GM23338 (cell line): ENCODE measurements around the gene HEXD. TPM values are rescaled to one million over a fixed set of nuclear protein-coding genes. Genes with fewer than 3 reads are reported as not detected.

Experiments used
- ATAC-seq: fragments of 200-7000 bp; cut with Tn5 transposase; 3 replicates; pipeline ENCODE4 v1.9.1; 2020
- DNase-seq: peaks from one replicate; pipeline ENCODE4 v3.0.0-alpha.2; 2015; ENCODE audit warnings: low spot score
- H2AFZ ChIP-seq: fragments of 200-600 bp; sonication (generic); 2 replicates; pipeline ENCODE4 v1.8.0; 2016; ENCODE audit warnings: antibody characterized with exemption, mild to moderate bottlenecking, moderate library complexity
- H3F3A ChIP-seq: fragments of 200-600 bp; sonication (generic); replicated peaks from 2 replicates; pipeline ENCODE4 v1.8.0; 2017; ENCODE audit warnings: antibody characterized with exemption, mixed run types, low read depth
- H3K27ac ChIP-seq: fragments of 200-600 bp; sonication (generic); 2 replicates; pipeline ENCODE4 v1.6.1; 2016; ENCODE audit warnings: low read depth
- H3K27me3 ChIP-seq: fragments of 200-600 bp; sonication (generic); 2 replicates; pipeline ENCODE4 v1.8.0; 2016; ENCODE audit warnings: mild to moderate bottlenecking, mixed run types, moderate library complexity; ENCODE audit not compliant: insufficient read depth
- H3K36me3 ChIP-seq: fragments of 200-600 bp; sonication (generic); 2 replicates; pipeline ENCODE4 v1.8.0; 2016; ENCODE audit warnings: mild to moderate bottlenecking; ENCODE audit not compliant: insufficient read depth
- H3K4me1 ChIP-seq: fragments of 200-600 bp; sonication (generic); 2 replicates; pipeline ENCODE4 v1.8.0; 2016; ENCODE audit warnings: mild to moderate bottlenecking, moderate library complexity; ENCODE audit not compliant: insufficient read depth
- H3K4me2 ChIP-seq: fragments of 200-600 bp; sonication (generic); 2 replicates; pipeline ENCODE4 v1.7.1; 2017; ENCODE audit warnings: mixed run types
- H3K4me3 ChIP-seq: fragments of 200-600 bp; sonication (generic); 2 replicates; pipeline ENCODE4 v1.6.1; 2016; ENCODE audit warnings: mixed run types
- H3K79me2 ChIP-seq: fragments of 200-600 bp; sonication (generic); replicated peaks from 2 replicates; pipeline ENCODE4 v1.8.0; 2017; ENCODE audit warnings: mild to moderate bottlenecking; ENCODE audit not compliant: insufficient read depth
- H3K9me2 ChIP-seq: fragments of 200-600 bp; sonication (generic); 2 replicates; pipeline ENCODE4 v1.8.0; 2017; ENCODE audit not compliant: insufficient read depth
- H4K20me1 ChIP-seq: fragments of 200-600 bp; sonication (generic); replicated peaks from 2 replicates; pipeline ENCODE4 v1.8.0; 2017; ENCODE audit warnings: mild to moderate bottlenecking; ENCODE audit not compliant: insufficient read depth
- H3K27ac Mint-ChIP-seq: 2 replicates; pipeline ENCODE4 v1.8.0; 2020; ENCODE audit warnings: inconsistent platforms, mild to moderate bottlenecking, moderate library complexity, mixed read lengths
- H3K27me3 Mint-ChIP-seq: 3 replicates; pipeline ENCODE4 v1.8.0; 2022; ENCODE audit warnings: low read depth, mild to moderate bottlenecking, moderate library complexity, mixed read lengths, inconsistent platforms; ENCODE audit not compliant: insufficient read depth, poor library complexity
- H3K36me3 Mint-ChIP-seq: 3 replicates; pipeline ENCODE4 v1.8.0; 2021; ENCODE audit warnings: low read depth, mild to moderate bottlenecking, inconsistent platforms, moderate library complexity, mixed read lengths
- H3K4me1 Mint-ChIP-seq: 3 replicates; pipeline ENCODE4 v1.8.0; 2020; ENCODE audit warnings: mild to moderate bottlenecking, inconsistent platforms, mixed read lengths
- H3K4me3 Mint-ChIP-seq: 3 replicates; pipeline ENCODE4 v1.8.0; 2021; ENCODE audit warnings: moderate library complexity, mild to moderate bottlenecking, inconsistent platforms, mixed read lengths
- H3K9me3 Mint-ChIP-seq: 3 replicates; pipeline ENCODE4 v1.8.0; 2020; ENCODE audit warnings: moderate library complexity, mild to moderate bottlenecking, inconsistent platforms, mixed read lengths
- CREB1 ChIP-seq: fragments of 250-450 bp; sonication (Bioruptor Pico); IDR thresholded peaks from 2 replicates; pipeline ENCODE4 v1.5.0; 2020; ENCODE audit warnings: low read depth, mild to moderate bottlenecking, moderate library complexity
- EZH2 ChIP-seq: fragments of 200-600 bp; sonication (generic); IDR thresholded peaks from one replicate; pipeline ENCODE4 v1.8.0; 2017; ENCODE audit warnings: antibody characterized with exemption, mild to moderate bottlenecking, low read depth; ENCODE audit not compliant: unreplicated experiment
- EZH2phosphoT487 ChIP-seq: fragments of 200-600 bp; sonication (generic); IDR thresholded peaks from one replicate; pipeline ENCODE4 v1.8.1; 2018; ENCODE audit warnings: antibody characterized with exemption; ENCODE audit not compliant: unreplicated experiment
- NANOG ChIP-seq: IDR thresholded peaks from 2 replicates; pipeline ENCODE4 v1.6.1; 2016; ENCODE audit warnings: antibody characterized with exemption, borderline replicate concordance
- ZNF331 ChIP-seq: fragments of 250-450 bp; sonication (Bioruptor Pico); IDR thresholded peaks from 2 replicates; pipeline ENCODE4 v1.5.0; 2020; ENCODE audit warnings: low read depth, mild to moderate bottlenecking, moderate library complexity
- ZNF462 ChIP-seq: fragments of 250-450 bp; sonication (Bioruptor Pico); IDR thresholded peaks from 2 replicates; pipeline ENCODE4 v1.5.0; 2020; ENCODE audit warnings: mild to moderate bottlenecking, moderate library complexity
- polyA plus RNA-seq: library from polyadenylated mRNA; unstranded; fragments of >200 nt; fragmentation: Nextera tagmentation; extraction: Ambion mirVana; gene quantifications from 2 replicates; pipeline ENCODE4 v1.2.1, GENCODE V29; 2016
- total RNA-seq: library from RNA; depleted of rRNA; stranded (reverse); fragments of >200 nt; shearing (Covaris generic); gene quantifications from 2 replicates; pipeline ENCODE4 v1.2.3, GENCODE V29; 2014
- TF ChIP-seq, protein P1 (sequence below): IDR thresholded peaks from one replicate; pipeline ENCODE4 v1.6.1; 2018; ENCODE audit warnings: antibody characterized with exemption; ENCODE audit not compliant: unreplicated experiment
- TF ChIP-seq, protein P2 (sequence below): IDR thresholded peaks from 2 replicates; pipeline ENCODE4 v1.6.1; 2016; ENCODE audit warnings: antibody characterized with exemption

The HEXD gene
- total and polyA plus RNA-seq, 2 experiments from 2014 or later, result 11.9 to 31.1 TPM

DNA sequence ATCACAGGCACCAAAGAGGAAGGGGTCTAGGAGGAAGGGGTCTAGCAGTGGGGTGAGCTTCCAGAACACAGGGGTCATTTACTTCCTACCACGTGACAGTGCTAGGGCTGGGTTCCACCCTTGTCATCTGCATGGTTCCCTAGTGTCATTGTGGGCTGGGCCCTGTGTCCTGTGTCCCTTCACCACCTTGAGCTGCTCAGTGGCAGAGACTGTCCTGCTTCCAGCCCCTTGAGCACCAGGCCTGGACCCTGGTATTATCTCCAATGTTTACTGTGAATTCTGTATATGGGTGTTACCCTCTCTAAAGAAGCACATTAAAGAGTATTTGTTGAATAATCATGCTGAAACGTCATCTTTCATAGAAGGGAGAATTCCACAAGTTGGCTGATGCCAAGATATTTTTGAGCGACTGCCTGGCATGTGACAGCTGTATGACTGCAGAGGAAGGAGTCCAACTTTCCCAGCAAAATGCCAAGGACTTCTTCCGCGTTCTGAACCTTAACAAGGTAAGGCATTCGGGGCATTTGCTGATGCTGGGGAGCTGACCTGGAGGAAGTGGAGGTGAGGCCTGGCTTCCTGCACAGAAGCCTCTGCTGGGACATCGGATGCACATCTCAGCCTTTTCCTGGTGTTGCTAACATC is 45.9 kb downstream of the HEXD start:
- Histone ChIP-seq H3K4me3 (no peak overlapping the region), H3K4me2 (no peak overlapping the region), H3K4me1 (no peaks in the 10 kb centered on the region), H2AFZ (no peak overlapping the region), H3K27me3 (no peaks in the 10 kb centered on the region), H3K36me3 (peaks cover 10% of the 10 kb centered on the region; the same call in 1 of the 2 replicates), H3F3A (0 out of 2 replicates have a peak, but pooled peaks cover 6% of the 10 kb centered on the region), H3K9me2 (no peaks in the 10 kb centered on the region), H3K79me2 (peaks cover 10% of the 10 kb centered on the region), H3K27ac (no peak overlapping the region), H4K20me1 (peaks cover 6% of the 10 kb centered on the region)
- no peak for DNase-seq
- Mint-ChIP-seq H3K4me1 (no peaks in the 10 kb centered on the region), H3K27ac (no peak overlapping the region), H3K4me3 (no peak overlapping the region), H3K27me3 (peaks cover 10% of the 10 kb centered on the region), H3K36me3 (peaks cover 66% of the 10 kb centered on the region), H3K9me3 (no peaks in the 10 kb centered on the region)
- no peak for TF ChIP-seq NANOG
- TF ChIP-seq EZH2phosphoT487, result no peak
- no peak for TF ChIP-seq ZNF331
- TF ChIP-seq, protein P1, sequence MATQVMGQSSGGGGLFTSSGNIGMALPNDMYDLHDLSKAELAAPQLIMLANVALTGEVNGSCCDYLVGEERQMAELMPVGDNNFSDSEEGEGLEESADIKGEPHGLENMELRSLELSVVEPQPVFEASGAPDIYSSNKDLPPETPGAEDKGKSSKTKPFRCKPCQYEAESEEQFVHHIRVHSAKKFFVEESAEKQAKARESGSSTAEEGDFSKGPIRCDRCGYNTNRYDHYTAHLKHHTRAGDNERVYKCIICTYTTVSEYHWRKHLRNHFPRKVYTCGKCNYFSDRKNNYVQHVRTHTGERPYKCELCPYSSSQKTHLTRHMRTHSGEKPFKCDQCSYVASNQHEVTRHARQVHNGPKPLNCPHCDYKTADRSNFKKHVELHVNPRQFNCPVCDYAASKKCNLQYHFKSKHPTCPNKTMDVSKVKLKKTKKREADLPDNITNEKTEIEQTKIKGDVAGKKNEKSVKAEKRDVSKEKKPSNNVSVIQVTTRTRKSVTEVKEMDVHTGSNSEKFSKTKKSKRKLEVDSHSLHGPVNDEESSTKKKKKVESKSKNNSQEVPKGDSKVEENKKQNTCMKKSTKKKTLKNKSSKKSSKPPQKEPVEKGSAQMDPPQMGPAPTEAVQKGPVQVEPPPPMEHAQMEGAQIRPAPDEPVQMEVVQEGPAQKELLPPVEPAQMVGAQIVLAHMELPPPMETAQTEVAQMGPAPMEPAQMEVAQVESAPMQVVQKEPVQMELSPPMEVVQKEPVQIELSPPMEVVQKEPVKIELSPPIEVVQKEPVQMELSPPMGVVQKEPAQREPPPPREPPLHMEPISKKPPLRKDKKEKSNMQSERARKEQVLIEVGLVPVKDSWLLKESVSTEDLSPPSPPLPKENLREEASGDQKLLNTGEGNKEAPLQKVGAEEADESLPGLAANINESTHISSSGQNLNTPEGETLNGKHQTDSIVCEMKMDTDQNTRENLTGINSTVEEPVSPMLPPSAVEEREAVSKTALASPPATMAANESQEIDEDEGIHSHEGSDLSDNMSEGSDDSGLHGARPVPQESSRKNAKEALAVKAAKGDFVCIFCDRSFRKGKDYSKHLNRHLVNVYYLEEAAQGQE, result no peak
- no peak for ATAC-seq

GRCh38 chr17:82464567-82464929 is 46.4 kb downstream of the HEXD start:
- no peaks in the 10 kb centered on the region for H3K9me3 Mint-ChIP-seq

More at GRCh38 chr17:82464567-82464929, 46.4 kb downstream of the HEXD start:
- Histone ChIP-seq H3F3A (0 out of 2 replicates have a peak, but pooled peaks cover 3% of the 10 kb centered on the region), H4K20me1 (peaks cover 6% of the 10 kb centered on the region), H3K79me2 (peaks cover 5% of the 10 kb centered on the region), H2AFZ (no peak overlapping the region), H3K36me3 (peaks cover 12% of the 10 kb centered on the region), H3K4me3 (no peak overlapping the region), H3K27ac (no peak overlapping the region), H3K9me2 (no peaks in the 10 kb centered on the region), H3K4me1 (no peaks in the 10 kb centered on the region), H3K4me2 (no peak overlapping the region), H3K27me3 (no peaks in the 10 kb centered on the region)
- H3K27ac Mint-ChIP-seq, result no peak overlapping the region
- ATAC-seq (no peak), DNase-seq (no peak)
- no peak overlapping the region for H3K4me3 Mint-ChIP-seq
- H3K36me3 Mint-ChIP-seq, result peaks cover 67% of the 10 kb centered on the region
- H3K4me1 Mint-ChIP-seq, result no peaks in the 10 kb centered on the region
- peaks cover 6% of the 10 kb centered on the region for H3K27me3 Mint-ChIP-seq
- TF ChIP-seq ZNF462, result no peak
- TF ChIP-seq, protein P2, sequence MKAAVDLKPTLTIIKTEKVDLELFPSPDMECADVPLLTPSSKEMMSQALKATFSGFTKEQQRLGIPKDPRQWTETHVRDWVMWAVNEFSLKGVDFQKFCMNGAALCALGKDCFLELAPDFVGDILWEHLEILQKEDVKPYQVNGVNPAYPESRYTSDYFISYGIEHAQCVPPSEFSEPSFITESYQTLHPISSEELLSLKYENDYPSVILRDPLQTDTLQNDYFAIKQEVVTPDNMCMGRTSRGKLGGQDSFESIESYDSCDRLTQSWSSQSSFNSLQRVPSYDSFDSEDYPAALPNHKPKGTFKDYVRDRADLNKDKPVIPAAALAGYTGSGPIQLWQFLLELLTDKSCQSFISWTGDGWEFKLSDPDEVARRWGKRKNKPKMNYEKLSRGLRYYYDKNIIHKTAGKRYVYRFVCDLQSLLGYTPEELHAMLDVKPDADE, result no peak
- no peak for TF ChIP-seq NANOG
- no peak for TF ChIP-seq CREB1 (CRISPR knock-in tag)
- no peak for TF ChIP-seq EZH2
